PFSK-1 (cell line): ENCODE measurements around the gene PCDHGA7.
"Not testable (repeated sequence)": the region's sequence is repeated elsewhere in the genome, so short reads cannot be mapped to it uniquely, and the experiment has no call there.

ENCODE experiments used
- FOXP2 ChIP-seq: optimal IDR thresholded peaks from 2 replicates; pipeline ENCODE3; 2011; ENCODE audit warnings: borderline replicate concordance, control low read depth, inconsistent platforms; ENCODE audit not compliant: insufficient read depth; ENCODE audit errors: extremely low read length, extremely low read depth
- POLR2AphosphoS5 ChIP-seq: IDR thresholded peaks from 2 replicates; pipeline ENCODE4 v1.6.1; 2012; ENCODE audit warnings: low read depth, mild to moderate bottlenecking, control low read depth, low read length, moderate library complexity
- SIN3A ChIP-seq: IDR thresholded peaks from 2 replicates; pipeline ENCODE4 v1.6.1; 2012; ENCODE audit warnings: mild to moderate bottlenecking, low read length, moderate library complexity, borderline replicate concordance; ENCODE audit not compliant: insufficient read depth
- TAF1 ChIP-seq: IDR thresholded peaks from 2 replicates; pipeline ENCODE4 v1.6.1; 2012; ENCODE audit warnings: low read length, control low read depth, borderline replicate concordance; ENCODE audit not compliant: insufficient read depth
- TF ChIP-seq, protein P1 (sequence below), 2 experiments: IDR thresholded peaks; 2 replicates each; pipeline versions ENCODE4 v1.6.1 to v1.8.0; 2011 to 2012; ENCODE audit warnings: low read depth in 2 of 2, low read length in 2 of 2, control low read depth in 1 of 2, inconsistent platforms in 1 of 2, mild to moderate bottlenecking in 1 of 2, moderate library complexity in 1 of 2; ENCODE audit not compliant: insufficient read depth in 1 of 2

PCDHGA7 gene

DNA sequence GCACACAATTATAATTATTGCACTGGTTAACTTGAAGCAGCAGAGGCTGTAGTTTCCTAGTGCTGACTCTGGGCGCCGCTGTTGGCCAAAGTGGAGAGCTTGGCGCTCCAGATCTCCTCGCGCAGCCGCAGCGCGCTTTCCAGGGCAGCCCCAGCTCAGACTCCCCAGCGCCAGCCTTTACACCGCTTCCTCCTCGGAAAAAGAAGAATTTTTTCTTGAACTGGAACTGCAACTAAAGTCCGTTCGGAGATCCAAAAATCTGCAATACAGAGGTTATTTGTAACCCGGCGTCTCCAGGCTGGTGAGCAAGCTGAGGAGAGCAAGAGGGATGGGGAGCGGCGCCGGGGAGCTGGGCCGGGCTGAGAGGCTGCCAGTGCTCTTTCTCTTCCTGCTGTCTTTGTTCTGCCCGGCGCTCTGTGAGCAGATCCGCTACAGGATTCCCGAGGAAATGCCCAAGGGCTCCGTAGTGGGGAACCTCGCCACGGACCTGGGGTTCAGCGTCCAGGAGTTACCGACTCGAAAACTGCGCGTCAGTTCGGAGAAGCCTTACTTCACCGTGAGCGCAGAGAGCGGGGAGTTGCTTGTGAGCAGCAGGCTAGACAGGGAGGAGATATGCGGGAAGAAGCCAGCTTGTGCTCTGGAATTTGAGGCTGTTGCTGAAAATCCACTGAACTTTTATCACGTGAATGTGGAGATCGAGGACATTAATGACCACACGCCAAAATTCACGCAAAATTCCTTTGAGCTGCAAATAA lies 5.2 kb downstream of the PCDHGA7 start, which contains the start of gene PCDHGB4:
TSS of gene PCDHGB4 (plus strand) at position 142 of the 755 bp plus-strand sequence. CDS start at position 329, 187 bp downstream.
- TF ChIP-seq, protein P1, sequence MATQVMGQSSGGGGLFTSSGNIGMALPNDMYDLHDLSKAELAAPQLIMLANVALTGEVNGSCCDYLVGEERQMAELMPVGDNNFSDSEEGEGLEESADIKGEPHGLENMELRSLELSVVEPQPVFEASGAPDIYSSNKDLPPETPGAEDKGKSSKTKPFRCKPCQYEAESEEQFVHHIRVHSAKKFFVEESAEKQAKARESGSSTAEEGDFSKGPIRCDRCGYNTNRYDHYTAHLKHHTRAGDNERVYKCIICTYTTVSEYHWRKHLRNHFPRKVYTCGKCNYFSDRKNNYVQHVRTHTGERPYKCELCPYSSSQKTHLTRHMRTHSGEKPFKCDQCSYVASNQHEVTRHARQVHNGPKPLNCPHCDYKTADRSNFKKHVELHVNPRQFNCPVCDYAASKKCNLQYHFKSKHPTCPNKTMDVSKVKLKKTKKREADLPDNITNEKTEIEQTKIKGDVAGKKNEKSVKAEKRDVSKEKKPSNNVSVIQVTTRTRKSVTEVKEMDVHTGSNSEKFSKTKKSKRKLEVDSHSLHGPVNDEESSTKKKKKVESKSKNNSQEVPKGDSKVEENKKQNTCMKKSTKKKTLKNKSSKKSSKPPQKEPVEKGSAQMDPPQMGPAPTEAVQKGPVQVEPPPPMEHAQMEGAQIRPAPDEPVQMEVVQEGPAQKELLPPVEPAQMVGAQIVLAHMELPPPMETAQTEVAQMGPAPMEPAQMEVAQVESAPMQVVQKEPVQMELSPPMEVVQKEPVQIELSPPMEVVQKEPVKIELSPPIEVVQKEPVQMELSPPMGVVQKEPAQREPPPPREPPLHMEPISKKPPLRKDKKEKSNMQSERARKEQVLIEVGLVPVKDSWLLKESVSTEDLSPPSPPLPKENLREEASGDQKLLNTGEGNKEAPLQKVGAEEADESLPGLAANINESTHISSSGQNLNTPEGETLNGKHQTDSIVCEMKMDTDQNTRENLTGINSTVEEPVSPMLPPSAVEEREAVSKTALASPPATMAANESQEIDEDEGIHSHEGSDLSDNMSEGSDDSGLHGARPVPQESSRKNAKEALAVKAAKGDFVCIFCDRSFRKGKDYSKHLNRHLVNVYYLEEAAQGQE (IDR thresholded peaks at IDR 0.05; ENCODE audit: insufficient read depth in 1 of 2, low read depth in 2 of 2, low read length in 2 of 2), result not testable (repeated sequence)
- not testable (repeated sequence) for TF ChIP-seq POLR2AphosphoS5, FOXP2

GRCh38 chr5:141388661-141389060 lies 6.1 kb downstream of the PCDHGA7 start:
- TF ChIP-seq POLR2AphosphoS5 (no peak), SIN3A (no peak), TAF1 (no peak), FOXP2 (no peak)

- TF ChIP-seq TAF1 (no peak), POLR2AphosphoS5 (no peak), FOXP2 (no peak), SIN3A (no peak)
- TF ChIP-seq, protein P1 (IDR thresholded peaks at IDR 0.05; ENCODE audit: insufficient read depth in 1 of 2, low read depth in 2 of 2, low read length in 2 of 2), result no peak
Observed at GRCh38 chr5:141389153-141390042, 6.9 kb downstream of the PCDHGA7 start.

DNA sequence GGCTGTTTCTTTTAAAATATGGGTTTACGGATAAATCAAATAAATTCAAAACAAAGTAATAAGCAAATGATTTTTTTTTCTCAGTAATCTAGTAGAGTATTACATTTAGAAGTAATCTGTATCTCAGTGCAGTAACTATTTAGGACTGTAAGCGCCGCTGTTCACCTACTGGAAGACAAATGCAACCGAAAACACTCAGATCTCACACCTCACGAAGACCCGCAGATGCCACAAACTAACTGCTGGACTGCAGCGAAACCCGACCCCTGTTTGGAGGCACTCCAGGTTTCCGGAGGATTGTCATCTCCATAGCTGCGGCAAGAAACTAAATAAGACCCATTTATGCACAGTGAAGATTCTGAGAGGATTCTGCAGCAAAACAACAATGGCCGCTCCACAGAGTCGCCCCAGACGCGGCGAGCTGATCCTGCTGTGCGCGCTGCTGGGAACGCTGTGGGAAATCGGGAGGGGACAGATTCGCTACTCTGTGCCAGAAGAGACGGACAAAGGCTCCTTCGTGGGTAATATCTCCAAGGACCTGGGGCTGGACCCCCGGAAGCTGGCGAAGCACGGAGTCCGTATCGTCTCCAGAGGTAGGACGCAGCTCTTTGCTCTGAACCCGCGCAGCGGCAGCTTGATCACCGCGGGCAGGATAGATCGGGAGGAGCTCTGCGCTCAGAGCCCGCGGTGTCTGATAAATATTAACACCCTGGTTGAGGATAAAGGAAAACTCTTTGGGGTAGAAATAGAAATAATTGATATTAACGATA lies 10.1 kb downstream of the PCDHGA7 start, which contains the start of gene PCDHGA8:
TSS of gene PCDHGA8 (plus strand) at position 205 of the 770 bp plus-strand sequence. CDS start at position 386, 181 bp downstream.
- TF ChIP-seq FOXP2 (no peak), SIN3A (no peak), TAF1 (no peak), POLR2AphosphoS5 (no peak)
- TF ChIP-seq, protein P1 (IDR thresholded peaks at IDR 0.05; ENCODE audit: insufficient read depth in 1 of 2, low read depth in 2 of 2, low read length in 2 of 2), result no peak

- TF ChIP-seq SIN3A (no peak), FOXP2 (no peak), TAF1 (no peak), POLR2AphosphoS5 (no peak)
- TF ChIP-seq, protein P1 (IDR thresholded peaks at IDR 0.05; ENCODE audit: insufficient read depth in 1 of 2, low read depth in 2 of 2, low read length in 2 of 2), result no peak
Observed at GRCh38 chr5:141393267-141393666, 10.7 kb downstream of the PCDHGA7 start.
